Activated CD8-positive, alpha-beta T cell treated with anti-CD3 and anti-CD28 coated beads, Interleukin-2, amount 10 ng/mL, durations not matched to agents 7 days and 5 days (primary cell): ENCODE data around the gene SMTNL2. TPM values are rescaled to one million over a fixed set of nuclear protein-coding genes. Genes with fewer than 3 reads are reported as not detected.
A peak's percentile ranks its signal among the peaks of the same experiment; 100 is the strongest.

ENCODE experiments used
- ATAC-seq: fragments of 150-1000 bp; cut with Tn5 transposase; one replicate; pipeline ENCODE4 v1.10.0; 2021; ENCODE audit warnings: moderate library complexity
- CTCF ChIA-PET: fragments of 350-600 bp; sonication (Branson Sonifier 250); formaldehyde crosslinking; loops from one replicate; lab custom pipeline; 2021; ENCODE audit warnings: antibody characterized with exemption; lab: Charles Lee
- POLR2A ChIA-PET: fragments of 350-600 bp; sonication (Branson Sonifier 250); formaldehyde crosslinking; loops from one replicate; lab custom pipeline; 2021; ENCODE audit warnings: antibody characterized with exemption; lab: Charles Lee
- DNase-seq: peaks from one replicate; pipeline ENCODE4 v3.0.0-alpha.2; 2020
- H3K27ac Mint-ChIP-seq: one replicate; pipeline ENCODE4 v1.8.0; 2021; ENCODE audit warnings: mild to moderate bottlenecking, mixed read lengths
- H3K27me3 Mint-ChIP-seq: one replicate; pipeline ENCODE4 v1.8.0; 2021; ENCODE audit warnings: low read depth, mixed read lengths
- H3K36me3 Mint-ChIP-seq: one replicate; pipeline ENCODE4 v1.8.0; 2021; ENCODE audit warnings: low read depth, mixed read lengths
- H3K4me1 Mint-ChIP-seq: one replicate; pipeline ENCODE4 v1.8.0; 2021; ENCODE audit warnings: low read depth, mixed read lengths
- H3K4me3 Mint-ChIP-seq: one replicate; pipeline ENCODE4 v1.8.0; 2021; ENCODE audit warnings: mild to moderate bottlenecking, mixed read lengths
- H3K9me3 Mint-ChIP-seq: one replicate; pipeline ENCODE4 v1.8.0; 2022; ENCODE audit warnings: mixed read lengths; ENCODE audit not compliant: insufficient read depth
- total RNA-seq, 2 experiments: library from RNA; stranded (reverse); gene quantifications; one replicate each; pipeline ENCODE4 v1.2.3, GENCODE V29; 2021

The SMTNL2 gene
- not detected for total RNA-seq

DNA sequence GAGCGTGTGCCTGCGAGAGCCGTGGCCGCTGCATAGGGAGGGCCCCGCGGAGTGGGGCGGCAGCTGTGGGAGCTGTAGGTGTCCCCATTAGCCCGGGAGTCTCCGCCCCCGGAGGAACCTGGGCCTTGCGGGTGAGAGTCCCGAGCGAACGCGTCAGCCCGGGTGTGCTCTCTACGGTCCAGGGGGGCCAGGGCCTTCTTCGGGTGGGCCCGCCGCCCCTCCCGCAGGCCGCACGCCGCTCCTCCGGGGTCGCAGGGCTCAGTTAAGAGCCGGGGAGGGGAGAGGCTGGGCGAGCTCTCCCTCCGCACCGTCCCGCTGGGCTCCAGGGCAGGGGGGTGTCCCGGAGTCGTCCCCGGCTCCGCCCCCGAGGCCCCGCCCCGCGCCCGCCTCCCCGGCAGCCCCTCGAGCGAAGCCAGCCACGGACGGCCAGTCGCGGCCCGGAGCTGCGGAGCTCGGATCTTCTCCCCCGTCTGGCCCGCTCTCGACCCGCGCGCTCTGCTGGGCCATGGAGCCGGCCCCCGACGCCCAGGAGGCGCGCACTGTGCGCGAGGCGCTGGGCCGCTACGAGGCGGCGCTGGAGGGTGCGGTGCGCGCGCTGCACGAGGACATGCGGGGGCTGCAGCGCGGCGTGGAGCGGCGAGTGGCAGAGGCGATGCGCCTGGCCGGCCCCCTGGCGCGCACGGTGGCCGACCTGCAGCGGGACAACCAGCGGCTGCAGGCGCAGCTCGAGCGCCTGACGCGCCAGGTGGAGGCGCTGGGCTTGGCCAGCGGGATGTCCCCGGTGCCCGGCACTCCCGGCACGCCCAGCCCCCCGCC is at the start of gene SMTNL2:
SMTNL2 (plus strand) TSS at position 429 of the 816 bp plus-strand sequence; CDS start at position 506, 77 bp downstream.
- H3K36me3 Mint-ChIP-seq: no peaks in the 10 kb centered on the region
- no peaks in the 10 kb centered on the region for H3K9me3 Mint-ChIP-seq
- peaks cover 3% of the 10 kb centered on the region for H3K4me1 Mint-ChIP-seq
- no peak within 1 kb of the TSS for H3K27ac Mint-ChIP-seq
- peaks cover 47% of the 10 kb centered on the region for H3K27me3 Mint-ChIP-seq
- ChIA-PET POLR2A (no interaction called here), CTCF (no interaction called here)
- peak within 1 kb of the TSS; percentile 28 for H3K4me3 Mint-ChIP-seq
- peak; percentile 62 for ATAC-seq
- no peak for DNase-seq

DNA sequence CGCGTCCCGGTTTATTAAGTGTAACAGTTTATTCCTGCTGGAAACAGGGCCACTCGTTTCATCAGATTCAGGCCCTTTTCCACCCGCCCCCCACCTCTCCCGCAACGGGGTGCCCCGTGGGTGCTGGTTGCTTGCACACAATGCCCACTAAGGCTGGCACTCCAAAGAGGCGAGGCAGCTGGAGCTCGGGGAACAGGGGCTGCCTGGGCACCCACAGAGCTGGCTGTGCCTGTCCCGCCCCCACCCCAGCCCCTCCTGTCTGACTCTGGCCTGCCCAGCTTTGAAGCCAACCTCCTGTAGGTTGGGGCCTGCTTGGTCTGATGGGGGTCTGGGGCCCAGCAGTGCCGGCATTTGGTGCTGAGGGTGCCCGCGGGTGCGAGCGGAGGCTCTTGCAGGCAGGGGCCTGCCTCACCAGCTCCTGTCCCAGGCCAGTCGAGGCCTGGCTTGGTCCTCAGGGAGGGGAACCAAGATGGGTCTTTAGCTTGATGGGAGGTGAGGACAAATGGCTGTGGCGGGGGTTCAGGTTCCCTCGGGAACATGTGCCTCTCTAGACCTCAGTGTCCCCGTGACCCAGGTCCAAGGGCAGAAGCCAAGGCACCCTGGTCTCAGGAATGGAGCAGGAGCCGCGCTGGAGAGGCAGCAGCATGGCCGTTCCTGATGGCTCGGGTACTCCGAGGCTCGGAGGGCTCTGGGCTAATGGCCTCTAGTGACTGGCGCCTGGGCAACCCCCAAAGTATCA is 49.2 kb upstream of the SMTNL2 start:
- Mint-ChIP-seq H3K4me3 (no peak overlapping the region), H3K4me1 (peaks cover 14% of the 10 kb centered on the region), H3K27me3 (peaks cover 4% of the 10 kb centered on the region), H3K36me3 (peaks cover 3% of the 10 kb centered on the region), H3K27ac (no peak overlapping the region), H3K9me3 (no peaks in the 10 kb centered on the region)
- ChIA-PET POLR2A (no interaction called here), CTCF (no interaction called here)
- DNase-seq (no peak), ATAC-seq (no peak)

DNA sequence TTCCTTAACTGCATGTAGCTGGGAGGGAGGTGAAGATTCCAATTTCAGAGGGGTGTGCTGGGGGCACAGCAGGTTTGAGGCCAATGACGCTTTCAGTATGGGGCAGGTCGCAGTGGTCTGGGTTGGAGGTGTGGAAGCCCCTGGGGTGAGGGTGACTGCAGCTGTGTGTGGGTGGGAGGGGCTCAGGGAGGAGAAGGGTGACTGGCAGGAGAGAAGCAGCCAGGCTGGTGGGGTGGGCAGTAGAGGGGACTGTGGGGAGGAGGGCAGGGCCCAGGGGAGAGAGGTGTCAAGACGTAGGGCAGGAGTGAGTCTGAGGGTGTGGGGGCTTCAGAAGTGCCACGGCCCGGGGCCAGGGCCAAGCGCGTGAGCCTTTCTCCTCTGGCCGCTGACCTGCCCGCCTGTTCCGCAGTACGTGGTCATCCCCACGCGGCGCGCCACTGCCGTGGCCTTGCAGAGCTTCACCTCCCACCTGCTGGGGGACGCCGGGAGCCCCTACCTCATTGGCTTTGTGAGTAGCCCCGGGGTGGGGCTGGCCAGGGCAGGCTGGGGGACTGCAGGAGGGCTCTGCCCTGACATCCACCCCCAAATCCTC is 48.6 kb upstream of the SMTNL2 start:
- ATAC-seq (no peak), DNase-seq (no peak)
- ChIA-PET CTCF (no interaction called here), POLR2A (no interaction called here)
- Mint-ChIP-seq H3K9me3 (no peaks in the 10 kb centered on the region), H3K4me3 (no peak overlapping the region), H3K27me3 (peaks cover 4% of the 10 kb centered on the region), H3K27ac (no peak overlapping the region), H3K36me3 (peaks cover 3% of the 10 kb centered on the region), H3K4me1 (peaks cover 14% of the 10 kb centered on the region)

DNA sequence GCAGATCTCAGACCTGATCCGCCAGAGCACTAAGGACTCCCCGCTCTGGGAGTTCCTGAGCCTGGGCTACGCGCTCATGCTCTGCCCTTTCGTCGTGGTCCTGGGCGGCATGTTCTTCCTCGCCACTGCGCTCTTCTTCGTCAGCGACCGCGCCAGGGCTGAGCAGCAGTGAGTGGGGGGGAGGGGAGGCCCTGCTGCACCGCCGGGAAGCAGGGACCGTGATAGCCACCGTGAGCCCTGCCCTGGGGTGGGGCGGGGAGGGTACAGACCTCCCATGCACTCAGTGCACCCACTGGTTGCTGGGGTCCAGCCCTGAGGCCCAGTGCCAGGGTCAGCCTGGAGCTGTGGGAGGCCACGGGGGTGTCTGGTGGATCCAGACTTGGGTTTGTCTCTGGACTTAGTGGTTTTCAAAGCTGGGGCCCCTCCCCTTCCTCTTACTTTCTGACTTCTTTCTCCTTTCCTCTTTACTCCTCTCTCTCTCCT is 48.0 kb upstream of the SMTNL2 start:
- Mint-ChIP-seq H3K36me3 (peaks cover 6% of the 10 kb centered on the region), H3K4me1 (peaks cover 14% of the 10 kb centered on the region), H3K9me3 (no peaks in the 10 kb centered on the region), H3K27ac (no peak overlapping the region), H3K27me3 (peaks cover 4% of the 10 kb centered on the region), H3K4me3 (no peak overlapping the region)
- ChIA-PET CTCF (no interaction called here), POLR2A (no interaction called here)
- DNase-seq (no peak), ATAC-seq (no peak)

DNA sequence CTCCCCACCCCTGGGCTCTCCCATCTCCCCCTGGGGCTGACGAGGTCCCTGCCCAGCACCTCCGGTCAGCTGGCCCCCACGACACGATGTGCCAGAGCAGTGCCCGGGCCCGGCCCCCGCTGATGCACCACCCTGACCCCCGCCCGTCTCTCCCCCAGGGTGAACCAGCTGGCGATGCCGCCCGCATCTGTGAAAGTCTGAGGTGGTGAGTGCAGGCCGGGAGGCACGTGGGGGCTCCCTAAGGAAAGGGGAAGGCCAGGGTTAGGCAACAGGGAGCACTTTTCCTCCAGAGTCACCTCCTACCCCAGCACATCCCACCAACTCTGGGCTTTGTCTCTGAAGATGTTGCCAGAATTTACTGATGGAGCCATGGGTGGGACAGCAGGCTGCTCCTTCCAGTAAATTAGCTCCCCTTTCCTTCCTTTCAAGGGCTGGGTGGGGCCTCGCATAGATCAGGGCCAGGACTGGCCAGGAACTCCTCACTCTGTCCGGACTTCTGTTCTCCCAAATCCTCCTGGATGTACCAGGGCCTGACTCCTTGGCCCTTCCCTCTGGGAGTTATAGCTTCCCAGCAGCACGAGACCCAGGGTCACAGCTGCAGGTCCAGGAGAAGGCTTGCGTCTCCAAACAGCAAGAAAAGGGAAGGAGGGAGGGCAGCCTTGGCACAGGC is 47.5 kb upstream of the SMTNL2 start:
- no peak for ATAC-seq
- Mint-ChIP-seq H3K9me3 (no peaks in the 10 kb centered on the region), H3K27me3 (peaks cover 3% of the 10 kb centered on the region), H3K4me1 (peaks cover 14% of the 10 kb centered on the region), H3K27ac (no peak overlapping the region), H3K36me3 (peaks cover 9% of the 10 kb centered on the region), H3K4me3 (no peak overlapping the region)
- DNase-seq: no peak
- ChIA-PET POLR2A (no interaction called here), CTCF (no interaction called here)

DNA sequence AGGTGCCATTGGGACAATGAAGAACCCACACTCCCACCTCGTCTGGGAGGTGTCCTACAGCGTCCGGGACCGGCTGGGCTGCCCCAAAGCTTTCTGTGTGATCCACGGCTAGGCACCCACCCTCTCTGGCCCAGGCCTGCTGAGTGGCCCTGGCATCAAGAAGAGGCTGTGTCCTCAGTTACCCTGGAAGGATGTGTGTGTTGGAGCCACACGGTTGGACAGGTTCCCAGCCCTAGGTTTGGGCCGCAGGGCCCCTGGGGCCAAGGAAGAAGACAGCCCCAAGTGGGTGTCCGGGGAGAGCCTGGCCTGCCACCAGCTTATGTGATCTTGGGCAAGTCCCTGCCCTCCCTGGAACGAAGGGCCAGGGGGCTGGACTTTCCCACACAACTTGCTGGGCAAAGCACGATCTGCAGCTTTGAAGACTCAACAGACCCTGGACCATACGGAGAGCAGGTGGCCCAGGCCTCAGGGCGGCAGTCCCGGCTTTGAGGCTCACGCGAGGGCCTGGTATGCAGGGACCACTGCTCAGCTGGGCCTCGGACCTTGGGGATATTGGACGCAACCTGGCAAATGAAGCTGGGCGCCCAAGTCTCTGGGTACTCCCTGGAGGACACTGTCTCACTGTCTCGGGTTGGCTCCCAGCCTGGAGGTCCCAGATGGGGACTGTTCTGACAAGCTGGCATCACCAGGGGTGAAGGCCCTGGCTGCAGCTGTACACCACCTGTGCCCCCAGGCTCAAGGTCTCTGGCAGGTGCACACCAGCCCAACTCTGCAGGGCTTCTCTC is 46.7 kb upstream of the SMTNL2 start:
- ChIA-PET CTCF (interaction anchor here (1.3 to 2.2 kb wide), 2 partner anchors 13 to 117 kb away, joined by 3 to 7 read pairs; no protein-coding TSS in a partner anchor), POLR2A (no interaction called here)
- no peak overlapping the region for H3K4me3 Mint-ChIP-seq
- H3K27ac Mint-ChIP-seq: no peak overlapping the region
- no peaks in the 10 kb centered on the region for H3K27me3 Mint-ChIP-seq
- no peaks in the 10 kb centered on the region for H3K9me3 Mint-ChIP-seq
- no peak for ATAC-seq
- H3K4me1 Mint-ChIP-seq: peaks cover 14% of the 10 kb centered on the region
- DNase-seq: no peak
- peaks cover 13% of the 10 kb centered on the region for H3K36me3 Mint-ChIP-seq

DNA sequence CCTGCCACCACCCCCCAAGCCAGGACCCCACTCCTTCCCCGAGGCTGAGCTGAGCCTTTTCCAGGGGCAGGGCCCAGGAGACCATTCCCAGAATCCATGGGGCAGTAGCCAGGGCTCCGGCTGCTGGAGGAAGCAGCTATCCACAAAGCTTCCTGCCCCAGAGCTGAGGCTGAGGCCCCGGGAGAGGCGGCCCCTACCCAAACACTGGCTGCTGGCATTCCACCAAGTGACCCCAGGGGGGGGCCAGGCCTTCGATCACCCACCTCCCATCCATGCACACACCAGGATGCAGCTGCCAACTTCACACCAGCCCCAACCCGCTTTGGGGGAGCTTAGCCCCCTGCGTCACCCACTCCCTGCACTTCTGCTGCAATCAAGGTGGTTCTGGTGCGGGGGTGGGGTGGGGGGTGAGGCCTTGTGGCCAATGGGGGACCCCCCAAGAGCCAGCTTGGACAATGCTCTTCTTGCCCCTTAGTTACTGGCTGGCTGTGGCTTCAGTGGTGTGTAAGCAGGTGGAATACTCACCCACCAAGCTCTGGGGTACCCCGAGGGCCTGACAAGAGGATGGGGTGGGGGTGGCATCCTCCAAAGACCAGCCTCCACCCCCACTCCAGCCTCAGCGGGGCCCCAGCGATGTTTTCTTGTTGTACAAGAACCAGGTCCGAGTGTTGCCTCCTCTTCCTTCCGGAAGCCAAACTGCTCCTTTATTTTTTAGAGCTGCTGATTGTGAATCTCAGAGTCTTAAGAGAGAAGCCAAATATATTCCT is 45.9 kb upstream of the SMTNL2 start:
- Mint-ChIP-seq H3K27ac (no peak overlapping the region), H3K4me1 (peaks cover 11% of the 10 kb centered on the region), H3K36me3 (peaks cover 13% of the 10 kb centered on the region), H3K9me3 (no peaks in the 10 kb centered on the region), H3K27me3 (no peaks in the 10 kb centered on the region), H3K4me3 (no peak overlapping the region)
- ATAC-seq (no peak), DNase-seq (no peak)
- ChIA-PET POLR2A (no interaction called here), CTCF (interaction anchor here (1.3 to 2.2 kb wide), 2 partner anchors 14 to 118 kb away, joined by 3 to 7 read pairs; no protein-coding TSS in a partner anchor)

DNA sequence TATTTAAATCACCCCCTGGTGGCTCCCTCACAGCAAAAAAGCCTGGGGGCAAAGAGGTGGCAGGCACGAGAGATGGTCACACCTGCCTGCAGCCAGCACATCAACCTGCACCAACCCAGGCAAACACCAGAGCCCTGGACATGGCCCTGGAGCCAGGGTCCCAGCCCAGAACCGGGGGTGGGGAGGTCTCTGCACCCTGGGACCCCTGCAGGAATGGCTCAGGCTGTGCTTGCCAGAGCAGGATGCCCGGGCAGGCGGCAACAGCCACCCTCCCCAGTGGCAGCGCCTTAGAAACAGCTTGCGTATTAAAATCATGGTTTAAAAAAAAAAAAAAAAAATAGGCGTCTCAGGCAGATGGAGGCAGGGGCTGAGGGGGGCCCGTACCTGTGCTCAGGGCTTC is 45.3 kb upstream of the SMTNL2 start:
- Mint-ChIP-seq H3K4me3 (no peak overlapping the region), H3K36me3 (peaks cover 16% of the 10 kb centered on the region), H3K27ac (no peak overlapping the region), H3K4me1 (peaks cover 5% of the 10 kb centered on the region), H3K27me3 (no peaks in the 10 kb centered on the region), H3K9me3 (no peaks in the 10 kb centered on the region)
- ATAC-seq: no peak
- ChIA-PET CTCF (interaction anchor here (1.3 to 2.2 kb wide), 2 partner anchors 14 to 118 kb away, joined by 3 to 7 read pairs; no protein-coding TSS in a partner anchor), POLR2A (no interaction called here)
- no peak for DNase-seq

DNA sequence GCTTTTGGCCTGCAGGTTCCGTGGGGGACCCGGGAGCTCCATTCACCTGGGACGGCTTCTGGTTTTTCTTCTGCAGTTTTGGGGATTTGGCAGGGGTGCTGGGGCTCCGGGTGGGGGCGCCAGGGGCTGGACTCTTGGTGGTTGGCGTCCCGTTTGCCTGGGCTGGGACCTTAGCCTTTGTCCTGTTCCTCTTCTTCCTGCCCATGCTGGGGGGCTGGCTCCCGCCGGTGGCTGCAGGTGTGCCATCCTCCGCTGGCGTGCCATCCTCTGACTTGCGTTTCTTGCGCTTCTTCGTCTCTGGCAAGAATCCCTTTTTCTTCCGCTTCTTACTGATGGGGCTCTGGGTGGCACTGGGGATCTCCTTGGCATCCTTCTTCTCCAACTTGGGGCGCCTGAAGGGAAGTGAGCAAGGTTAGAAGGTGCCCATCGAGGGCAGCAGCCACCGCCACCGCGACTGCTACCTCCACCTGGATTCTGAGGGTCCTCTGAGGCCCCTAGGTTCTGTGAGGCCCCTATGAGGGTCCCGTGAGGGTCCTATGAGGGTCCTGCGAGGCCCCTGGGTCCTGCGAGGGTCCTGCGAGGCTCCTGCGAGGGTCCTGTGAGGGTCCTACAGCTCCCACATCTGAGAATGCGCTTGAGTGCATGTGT is 44.6 kb upstream of the SMTNL2 start:
- Mint-ChIP-seq H3K9me3 (no peaks in the 10 kb centered on the region), H3K4me3 (no peak overlapping the region), H3K27me3 (no peaks in the 10 kb centered on the region), H3K4me1 (peaks cover 2% of the 10 kb centered on the region), H3K36me3 (peaks cover 18% of the 10 kb centered on the region), H3K27ac (no peak overlapping the region)
- POLR2A ChIA-PET: no interaction called here
- CTCF ChIA-PET: interaction anchor here (2.2 kb wide), 1 partner anchor 119 kb away, joined by 7 read pairs; no protein-coding TSS in a partner anchor
- ATAC-seq (no peak), DNase-seq (no peak)

DNA sequence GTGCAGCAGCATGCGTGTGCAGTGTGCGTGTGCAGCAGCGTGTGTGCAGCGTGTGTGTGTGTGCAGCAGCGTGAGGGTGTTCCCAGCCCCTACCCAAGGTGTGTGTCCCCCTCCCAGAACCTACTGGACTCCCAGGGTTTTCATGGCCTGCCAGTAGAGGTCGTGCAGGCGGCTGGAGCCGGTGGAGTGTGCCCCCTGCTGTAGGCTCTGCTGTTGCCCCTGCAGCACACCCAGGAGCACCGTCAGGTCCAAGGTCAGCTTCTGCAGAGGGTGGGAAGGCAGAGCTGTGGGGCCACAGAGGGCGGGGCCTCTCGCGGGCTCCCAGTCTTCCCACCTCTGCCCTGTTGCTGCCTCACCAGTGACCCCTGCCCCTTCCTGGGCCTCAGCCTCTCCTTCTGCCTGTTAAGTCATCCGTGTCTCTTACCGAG is 44.1 kb upstream of the SMTNL2 start:
- ATAC-seq: no peak
- H3K27ac Mint-ChIP-seq: no peak overlapping the region
- peaks cover 2% of the 10 kb centered on the region for H3K4me1 Mint-ChIP-seq
- DNase-seq: no peak
- H3K36me3 Mint-ChIP-seq: peaks cover 18% of the 10 kb centered on the region
- ChIA-PET CTCF (interaction anchor here (1.1 to 2.2 kb wide), 2 partner anchors 119 kb away, joined by 3 to 7 read pairs; no protein-coding TSS in a partner anchor), POLR2A (no interaction called here)
- H3K27me3 Mint-ChIP-seq: no peaks in the 10 kb centered on the region
- H3K4me3 Mint-ChIP-seq: no peak overlapping the region
- no peaks in the 10 kb centered on the region for H3K9me3 Mint-ChIP-seq
